Right atrium auricular region (tissue), 2 donors: Measurements from ENCODE around the gene POR. TPM values are rescaled to one million over a fixed set of nuclear protein-coding genes. Genes with fewer than 3 reads are reported as not detected.

ENCODE experiments used
- DNase-seq: peaks from one replicate; pipeline ENCODE4 v3.0.0-alpha.2; 2019; ENCODE audit warnings: low spot score
- H3K27ac ChIP-seq, 2 donors: fragments of 200-600 bp; sonication (generic); 1 replicate in 1 of 2; 2 replicates in 1 of 2; pipeline ENCODE4 v1.5.1; 2016 to 2019
- H3K27me3 ChIP-seq, 2 donors: fragments of 200-600 bp; sonication (generic); one replicate each; pipeline versions ENCODE4 v1.5.1 to v1.6.0; 2017 to 2019
- H3K36me3 ChIP-seq: fragments of 200-600 bp; sonication (generic); one replicate; pipeline ENCODE4 v1.5.1; 2016
- H3K4me1 ChIP-seq, 2 donors: fragments of 200-600 bp; sonication (generic); one replicate each; pipeline versions ENCODE4 v1.5.1 to v1.6.0; 2017 to 2019
- H3K4me3 ChIP-seq, 2 donors: fragments of 200-600 bp; sonication (generic); 1 replicate in 1 of 2; 2 replicates in 1 of 2; pipeline ENCODE4 v1.5.1; 2017 to 2019; ENCODE audit warnings: mild to moderate bottlenecking in 1 of 2, moderate library complexity in 1 of 2
- H3K9me3 ChIP-seq, 2 donors: fragments of 200-600 bp; sonication (generic); one replicate each; pipeline ENCODE4 v1.5.1; 2019
- CTCF ChIP-seq, 2 donors: fragments of 200-600 bp; sonication (generic); IDR thresholded peaks; one replicate each; pipeline ENCODE4 v1.5.1; 2019; ENCODE audit warnings: antibody characterized with exemption in 2 of 2
- total RNA-seq, 2 donors: library from RNA; depleted of rRNA; stranded (reverse); fragments of >200 nt; gene quantifications; one replicate each; pipeline ENCODE4 v1.1.0, GENCODE V29; 2016

POR gene
- total RNA-seq, 2 donors from 2014 or later: 53.4 to 85.3 TPM

- TF ChIP-seq CTCF (IDR thresholded peaks at IDR 0.05): no peak
Measured at GRCh38 chr7:75913437-75913836, 1.5 kb upstream of the POR start.

GRCh38 chr7:75914169-75914654, 743 bp upstream of the POR start:
- peaks cover 0 to 30% of the 10 kb centered on the region in 2 donors for H3K4me1 ChIP-seq

More at GRCh38 chr7:75913437-75913836, 1.5 kb upstream of the POR start:
- H3K4me3 ChIP-seq: no peak overlapping the region
- no peaks in the 10 kb centered on the region for H3K27me3 ChIP-seq
- no peaks in the 10 kb centered on the region for H3K36me3 ChIP-seq
- H3K9me3 ChIP-seq: no peaks in the 10 kb centered on the region
- H3K4me1 ChIP-seq: peaks cover 0 to 22% of the 10 kb centered on the region in 2 donors
- DNase-seq: no peak
- no peak overlapping the region for H3K27ac ChIP-seq

GRCh38 chr7:75915416-75916156, 631 bp downstream of the POR start:
- no peak for TF ChIP-seq CTCF (IDR thresholded peaks at IDR 0.05)
- Histone ChIP-seq H3K27ac (peak overlapping the region; percentile 92 to 98), H3K36me3 (no peaks in the 10 kb centered on the region), H3K9me3 (no peaks in the 10 kb centered on the region), H3K4me1 (peaks cover 0 to 42% of the 10 kb centered on the region in 2 donors), H3K4me3 (peak overlapping the region; percentile 96 to 100), H3K27me3 (no peaks in the 10 kb centered on the region)
- DNase-seq: no peak

More at GRCh38 chr7:75914169-75914654, 743 bp upstream of the POR start:
- no peak for DNase-seq
- TF ChIP-seq CTCF (IDR thresholded peaks at IDR 0.05): no peak
- H3K27ac ChIP-seq: peak overlapping the region; percentile 92 to 98
- no peaks in the 10 kb centered on the region for H3K9me3 ChIP-seq
- H3K4me3 ChIP-seq: peak overlapping the region; percentile 96 to 100
- H3K36me3 ChIP-seq: no peaks in the 10 kb centered on the region
- H3K27me3 ChIP-seq: no peaks in the 10 kb centered on the region

GRCh38 chr7:75916259-75916658, 1.3 kb downstream of the POR start:
- peaks cover 0 to 46% of the 10 kb centered on the region in 2 donors for H3K4me1 ChIP-seq
- H3K27ac ChIP-seq: peak overlapping the region; percentile 92 to 98
- no peak for TF ChIP-seq CTCF (IDR thresholded peaks at IDR 0.05)
- H3K27me3 ChIP-seq: no peaks in the 10 kb centered on the region
- no peak for DNase-seq
- peak overlapping the region; percentile 96 to 100 for H3K4me3 ChIP-seq
- H3K36me3 ChIP-seq: no peaks in the 10 kb centered on the region
- H3K9me3 ChIP-seq: no peaks in the 10 kb centered on the region

GRCh38 chr7:75916685-75917634, 2.0 kb downstream of the POR start:
- H3K4me3 ChIP-seq: no peak overlapping the region
- TF ChIP-seq CTCF (IDR thresholded peaks at IDR 0.05): no peak
- no peak for DNase-seq
- peaks cover 0 to 52% of the 10 kb centered on the region in 2 donors for H3K4me1 ChIP-seq
- H3K27ac ChIP-seq: peak overlapping the region; percentile 92 to 98
- H3K36me3 ChIP-seq: no peaks in the 10 kb centered on the region
- H3K27me3 ChIP-seq: no peaks in the 10 kb centered on the region
- no peaks in the 10 kb centered on the region for H3K9me3 ChIP-seq
